GM21390 (cell line): ENCODE measurements around the gene DNAI1.
"Not testable (repeated sequence)": the region's sequence is repeated elsewhere in the genome, so short reads cannot be mapped to it uniquely, and the experiment has no call there.

Source experiments
- ATAC-seq: cut with Tn5 transposase; IDR thresholded peaks from one replicate; pipeline ENCODE4 v1.9.1; 2021; ENCODE audit not compliant: unreplicated experiment

The DNAI1 gene

GRCh38 chr9:34450644-34451043 lies 8.0 kb upstream of the DNAI1 start:
- no peak for ATAC-seq

DNA sequence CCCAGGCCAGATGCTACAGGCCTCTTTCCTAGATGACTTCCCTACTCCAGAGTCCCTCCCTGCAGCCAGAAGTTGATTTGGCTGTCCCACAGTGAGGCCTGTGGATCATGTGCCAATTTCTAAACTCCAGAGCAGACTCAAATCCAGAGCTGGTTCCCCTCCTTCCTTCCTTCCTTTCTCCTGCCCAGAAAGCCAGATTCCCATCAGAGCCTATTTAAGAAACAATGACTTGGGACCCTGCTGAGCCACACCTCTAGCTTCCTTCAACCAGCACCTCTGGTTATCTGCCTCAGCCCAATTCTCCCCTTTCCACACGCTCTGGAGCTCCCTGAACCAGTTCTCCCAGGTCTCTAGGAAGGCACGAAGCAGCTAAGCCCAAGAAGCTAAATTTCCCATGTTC lies 7.5 kb upstream of the DNAI1 start:
- ATAC-seq, result no peak

GRCh38 chr9:34451545-34451944 lies 7.1 kb upstream of the DNAI1 start:
- no peak for ATAC-seq

DNA sequence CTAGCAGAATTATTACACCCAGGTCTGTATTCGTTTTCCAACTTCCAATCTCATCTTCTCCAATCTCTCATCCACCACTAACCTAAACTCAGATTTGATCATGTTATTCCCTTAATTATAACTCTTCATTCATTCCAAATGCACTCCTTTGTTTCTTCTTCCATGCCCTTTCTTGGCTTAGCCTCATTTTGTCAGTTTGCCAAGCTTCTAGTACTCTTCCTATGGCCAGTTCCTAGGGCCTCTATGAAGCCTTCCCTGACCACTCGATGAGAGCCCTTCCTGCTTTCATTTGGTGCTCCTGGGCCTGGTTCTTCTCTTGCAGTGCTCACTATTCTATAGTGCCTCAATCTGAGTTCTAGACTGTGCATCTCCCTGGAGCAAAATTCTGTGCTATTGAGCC lies 6.0 kb upstream of the DNAI1 start:
- no peak for ATAC-seq

- ATAC-seq, result no peak
These were observed 4.0 kb upstream of the DNAI1 start for GRCh38 chr9:34454571-34455065.

- no peak for ATAC-seq
These were observed 2.5 kb upstream of the DNAI1 start for GRCh38 chr9:34456151-34456550.

GRCh38 chr9:34456746-34457145 lies 1.9 kb upstream of the DNAI1 start:
- ATAC-seq, result no peak

GRCh38 chr9:34457266-34458012 lies 1.2 kb upstream of the DNAI1 start:
- no peak for ATAC-seq

DNA sequence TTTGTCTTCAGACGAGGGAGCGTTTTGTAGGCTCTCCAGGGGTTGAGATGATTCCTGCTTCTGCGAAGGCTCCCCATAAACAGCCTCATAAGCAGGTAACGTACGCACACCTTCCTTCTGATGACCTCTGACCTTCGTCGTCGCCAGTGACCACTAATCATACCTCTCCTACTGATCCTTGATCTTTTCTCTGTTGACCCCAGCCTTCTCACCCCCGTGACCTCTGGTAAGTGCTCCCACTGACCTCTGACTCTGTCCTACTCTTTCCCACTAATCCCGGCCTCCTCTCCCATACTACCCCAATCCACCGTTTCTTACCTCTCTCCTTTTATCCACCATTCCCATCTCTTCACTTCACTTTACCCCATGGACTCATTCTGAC lies 345 bp downstream of the DNAI1 start:
- no peak for ATAC-seq

GRCh38 chr9:34459356-34459755 lies 751 bp downstream of the DNAI1 start:
- ATAC-seq, result no peak

- no peak for ATAC-seq
These were observed 1.3 kb downstream of the DNAI1 start for GRCh38 chr9:34459941-34460340.

DNA sequence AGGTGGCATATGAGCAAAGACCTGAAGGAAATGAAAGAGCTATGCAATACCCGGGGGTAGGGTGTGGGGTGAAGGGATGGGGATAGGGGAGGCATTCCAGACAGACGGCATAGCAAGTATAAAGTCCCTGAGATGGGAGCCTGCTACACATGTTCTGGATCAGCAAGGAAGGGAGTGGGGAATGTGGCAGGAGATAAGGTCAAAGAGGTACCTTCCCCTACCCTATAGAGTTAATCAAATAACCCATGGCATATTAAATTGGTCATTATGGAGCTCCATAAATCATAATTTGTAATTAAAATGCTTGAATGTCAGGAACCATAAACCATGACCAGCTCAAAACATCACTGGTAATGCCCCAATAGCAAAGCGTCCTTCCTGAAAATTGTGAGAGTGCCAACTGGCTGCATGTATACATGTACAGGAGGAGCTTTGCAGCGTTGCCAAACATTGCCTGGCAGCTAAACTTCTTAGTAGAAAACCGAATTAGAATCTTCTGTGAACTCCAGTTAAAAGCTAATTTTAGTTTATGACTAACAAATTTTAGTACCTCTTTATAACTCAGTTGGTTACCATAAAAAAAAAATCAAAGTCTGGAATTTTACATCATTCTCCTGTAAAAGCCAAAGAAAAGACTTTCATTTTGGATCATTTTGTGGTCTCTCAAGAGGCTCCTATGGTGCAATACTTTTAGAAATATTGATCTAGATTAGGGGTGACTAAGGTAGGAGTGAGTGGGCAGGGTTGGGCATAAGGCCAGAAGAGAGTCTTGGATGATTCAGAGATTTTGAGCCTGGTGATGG lies 4.7 kb downstream of the DNAI1 start:
- no peak for ATAC-seq

- no peak for ATAC-seq
These were observed 5.3 kb downstream of the DNAI1 start for GRCh38 chr9:34463901-34464232.

- ATAC-seq, result no peak
These were observed 6.0 kb downstream of the DNAI1 start for GRCh38 chr9:34464571-34464970.

DNA sequence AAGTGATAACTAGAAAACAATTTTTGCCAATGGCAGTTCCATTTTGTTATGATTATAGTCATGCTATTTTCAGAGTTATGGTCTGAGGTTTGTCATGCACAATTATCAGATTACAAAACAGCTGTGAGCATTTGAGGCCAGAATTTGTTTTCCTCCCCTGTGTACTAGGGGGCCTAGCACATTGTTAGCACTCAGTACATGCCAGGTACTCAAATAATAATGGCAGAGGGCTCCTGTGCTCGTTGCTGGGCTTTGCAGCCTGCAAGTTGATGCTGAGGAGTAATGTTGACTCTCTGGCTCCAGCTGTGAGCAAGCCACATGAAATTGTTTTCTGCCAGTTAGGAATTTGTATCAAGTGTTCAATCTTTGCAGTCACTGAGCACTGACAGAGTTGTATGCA lies 6.9 kb downstream of the DNAI1 start:
- no peak for ATAC-seq

DNA sequence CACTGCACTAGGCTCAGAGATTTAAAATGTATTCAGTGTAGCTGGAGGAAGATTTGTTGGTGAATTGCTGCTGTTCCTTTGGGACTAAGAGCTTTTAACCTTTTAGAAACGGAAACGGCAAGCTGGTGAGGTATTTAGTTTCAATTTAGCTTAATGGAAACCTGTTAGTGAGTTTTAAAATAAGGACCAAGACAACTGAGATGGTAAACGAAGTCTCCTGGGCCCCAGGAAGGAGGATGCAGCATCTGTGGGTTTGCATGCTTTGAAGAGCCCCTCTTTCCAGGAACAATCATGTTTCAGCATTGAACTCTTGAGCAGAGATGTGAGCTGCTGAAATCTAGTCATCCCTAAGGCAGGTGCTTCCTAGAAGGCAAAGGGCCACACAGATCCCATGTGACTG lies 16.5 kb downstream of the DNAI1 start:
- no peak for ATAC-seq

DNA sequence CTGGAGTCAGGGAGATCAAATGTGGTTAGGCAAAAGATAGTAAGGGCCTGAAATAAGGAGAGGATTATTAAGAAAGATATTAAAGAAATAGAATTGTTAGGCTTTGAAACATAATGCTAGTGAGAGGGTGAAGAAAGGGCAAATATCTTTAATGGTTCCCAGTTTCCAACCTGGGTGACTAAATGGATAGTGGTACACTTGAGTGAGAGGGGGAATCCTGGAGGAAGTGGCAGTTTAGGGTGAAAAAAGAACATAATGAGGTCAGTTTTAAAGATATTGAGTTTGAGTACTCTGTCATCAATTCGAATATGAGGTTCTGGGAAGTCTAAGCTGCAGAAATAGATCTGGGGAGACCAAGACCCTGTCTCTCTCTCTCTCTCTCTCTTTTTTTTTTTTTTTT lies 18.9 kb downstream of the DNAI1 start:
- ATAC-seq, result no peak

DNA sequence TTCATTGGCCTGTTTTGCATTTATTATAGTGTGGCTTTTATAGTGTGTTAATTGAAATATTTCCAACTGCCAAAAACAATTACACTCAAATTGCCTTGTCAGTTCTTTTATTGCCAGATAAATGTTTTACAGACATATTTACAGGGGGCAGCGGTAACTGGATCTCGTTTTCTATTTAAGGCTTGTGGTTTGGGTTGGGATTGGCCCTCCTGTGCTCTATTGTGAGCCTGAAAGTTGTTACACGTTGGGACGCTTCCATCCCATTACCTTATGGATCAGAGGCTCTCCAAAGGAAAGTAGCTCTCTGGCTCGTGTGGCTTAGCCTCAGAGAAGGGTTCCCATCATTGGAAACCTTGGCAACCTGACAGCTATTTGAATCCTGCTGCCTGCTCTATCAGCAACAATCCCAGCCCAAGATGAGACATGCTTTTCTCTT lies 20.8 kb downstream of the DNAI1 start:
- ATAC-seq, result no peak

DNA sequence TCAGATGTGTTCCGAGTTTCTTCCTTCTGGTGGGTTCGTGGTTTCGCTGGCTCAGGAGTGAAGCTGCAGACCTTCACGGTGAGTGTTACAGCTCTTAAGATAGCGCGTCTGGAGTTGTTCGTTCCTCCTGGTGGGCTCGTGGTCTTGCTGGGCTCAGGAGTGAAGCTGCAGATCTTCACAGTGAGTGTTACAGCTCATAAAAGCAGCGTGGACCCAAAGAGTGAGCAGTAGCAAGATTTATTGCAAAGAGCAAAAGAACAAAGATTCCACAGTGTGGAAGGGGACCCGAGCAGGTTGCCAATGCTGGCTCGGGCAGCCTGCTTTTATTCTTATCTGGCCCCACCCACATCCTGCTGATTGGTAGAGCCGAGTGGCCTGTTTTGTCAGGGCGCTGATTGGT lies 23.0 kb downstream of the DNAI1 start:
- not testable (repeated sequence) for ATAC-seq

DNA sequence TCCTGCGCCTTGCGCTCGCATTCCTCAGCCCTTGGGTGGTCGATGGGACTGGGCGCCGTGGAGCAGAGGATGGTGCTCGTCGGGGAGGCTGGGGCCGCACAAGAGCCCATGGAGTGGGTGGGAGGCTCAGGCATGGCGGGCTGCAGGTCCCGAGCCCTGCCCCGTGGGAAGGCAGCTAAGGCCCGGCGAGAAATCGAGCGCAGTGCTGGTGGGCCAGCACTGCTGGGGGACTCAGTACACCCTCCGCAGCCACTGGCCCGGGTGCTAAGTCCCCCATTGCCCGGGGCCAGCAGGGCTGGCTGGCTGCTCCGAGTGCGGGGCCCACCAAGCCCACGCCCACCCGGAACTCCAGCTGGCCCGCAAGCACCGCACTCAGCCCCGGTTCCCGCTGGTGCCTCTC lies 24.1 kb downstream of the DNAI1 start:
- ATAC-seq, result not testable (repeated sequence)

DNA sequence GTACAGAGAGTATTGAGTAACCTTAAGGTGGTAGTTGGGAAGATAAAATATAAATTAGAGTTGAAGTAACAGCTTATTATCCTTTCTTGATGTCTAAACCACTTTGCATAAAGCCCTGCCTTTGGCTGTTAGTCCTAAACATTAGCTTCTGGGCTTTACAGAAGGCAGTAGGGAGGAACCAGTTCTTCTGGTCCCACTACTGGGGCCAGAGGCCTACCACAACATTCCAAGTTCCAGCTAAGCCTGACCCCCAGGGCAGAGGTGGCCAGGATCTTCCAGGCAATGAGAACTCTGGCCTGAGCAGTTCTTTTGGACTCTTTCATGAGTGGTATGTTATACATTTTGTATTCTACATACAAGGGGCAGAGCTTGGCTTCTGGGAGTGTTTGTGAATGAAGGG lies 26.1 kb downstream of the DNAI1 start:
- ATAC-seq, result no peak

DNA sequence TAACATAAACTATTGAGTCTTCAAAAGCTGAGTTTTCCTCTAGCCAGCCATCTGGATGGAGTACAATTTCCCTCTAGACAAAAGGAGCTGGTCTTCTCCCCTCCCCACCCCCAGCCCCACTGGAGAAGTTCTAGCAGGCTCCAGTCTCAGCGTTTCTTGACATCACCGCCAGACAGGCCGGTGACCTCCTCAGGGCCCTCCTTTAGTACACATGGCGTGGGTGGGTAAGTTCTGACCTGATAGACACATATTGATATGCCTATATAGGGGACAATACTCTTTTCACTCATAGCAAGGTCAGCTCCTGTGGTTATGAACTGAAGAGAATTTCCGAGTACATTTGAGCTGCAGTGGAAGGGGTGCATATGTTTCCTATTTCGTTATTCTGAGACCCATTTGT lies 27.2 kb downstream of the DNAI1 start:
- no peak for ATAC-seq
